GM19023 (cell line): ENCODE results near the gene NHSL1.

Experiments used
- ATAC-seq: cut with Tn5 transposase; IDR thresholded peaks from one replicate; pipeline ENCODE4 v1.9.1; 2021; ENCODE audit warnings: mild to moderate bottlenecking, moderate library complexity; ENCODE audit not compliant: unreplicated experiment

The NHSL1 gene

DNA sequence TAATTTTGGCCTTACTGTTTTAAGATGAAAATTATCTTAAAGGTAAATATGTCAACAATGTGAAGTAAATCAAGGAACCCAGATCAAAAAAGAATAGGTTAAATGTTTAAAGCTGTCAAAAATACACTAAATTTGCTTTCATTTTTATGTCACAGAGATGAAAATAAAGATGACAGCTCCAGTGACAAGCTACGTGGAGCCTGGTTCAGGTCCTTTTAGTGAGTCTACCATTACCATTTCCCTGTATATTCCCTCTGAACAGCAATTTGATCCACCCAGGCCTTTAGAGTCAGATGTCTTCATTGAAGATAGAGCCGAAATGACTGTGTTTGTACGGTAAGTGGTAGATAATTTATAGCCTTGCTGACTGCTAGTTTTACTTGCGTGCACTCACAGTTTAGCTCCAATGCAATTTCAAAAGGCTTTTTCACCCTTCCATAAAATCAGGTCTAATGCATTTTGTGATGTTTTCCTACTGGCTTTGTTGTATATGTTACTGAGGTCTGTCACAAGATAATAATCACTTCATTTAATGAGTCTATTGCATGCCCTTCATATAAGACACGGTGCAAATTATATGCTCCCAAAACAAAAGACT lies 93.4 kb downstream of the NHSL1 start:
- ATAC-seq = no peak

DNA sequence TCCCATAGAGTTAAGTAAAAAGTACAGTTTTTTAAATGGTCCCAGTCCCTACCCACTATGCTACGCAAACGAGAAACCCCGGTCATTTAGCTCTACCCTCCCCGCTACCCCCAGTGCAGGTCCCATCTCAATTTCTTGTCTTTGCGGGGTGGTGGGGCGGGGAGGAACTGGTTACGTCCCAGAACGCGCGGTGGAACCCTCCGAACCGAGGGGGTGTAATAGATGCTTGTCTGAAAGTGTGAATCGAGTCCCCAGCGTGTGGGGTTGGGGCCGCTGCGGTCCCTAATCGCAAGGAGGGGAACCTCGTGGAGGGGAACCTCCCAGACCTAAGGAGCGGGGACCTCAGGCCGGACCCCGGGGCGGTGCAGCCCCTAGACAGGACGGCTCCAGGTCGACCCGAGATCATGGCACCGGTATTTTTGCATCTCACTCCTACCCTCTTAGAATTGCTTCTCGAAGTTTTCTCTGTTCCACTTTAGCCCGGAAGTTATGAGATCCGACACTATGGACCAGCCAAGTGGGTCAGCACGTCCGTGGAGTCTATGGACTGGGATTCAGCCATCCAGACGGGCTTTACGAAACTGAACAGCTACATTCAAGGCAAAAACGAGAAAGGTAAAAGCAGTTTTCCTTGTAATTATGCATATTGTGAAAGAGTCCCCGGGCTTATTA lies 94.5 kb downstream of the NHSL1 start:
- no peak for ATAC-seq

DNA sequence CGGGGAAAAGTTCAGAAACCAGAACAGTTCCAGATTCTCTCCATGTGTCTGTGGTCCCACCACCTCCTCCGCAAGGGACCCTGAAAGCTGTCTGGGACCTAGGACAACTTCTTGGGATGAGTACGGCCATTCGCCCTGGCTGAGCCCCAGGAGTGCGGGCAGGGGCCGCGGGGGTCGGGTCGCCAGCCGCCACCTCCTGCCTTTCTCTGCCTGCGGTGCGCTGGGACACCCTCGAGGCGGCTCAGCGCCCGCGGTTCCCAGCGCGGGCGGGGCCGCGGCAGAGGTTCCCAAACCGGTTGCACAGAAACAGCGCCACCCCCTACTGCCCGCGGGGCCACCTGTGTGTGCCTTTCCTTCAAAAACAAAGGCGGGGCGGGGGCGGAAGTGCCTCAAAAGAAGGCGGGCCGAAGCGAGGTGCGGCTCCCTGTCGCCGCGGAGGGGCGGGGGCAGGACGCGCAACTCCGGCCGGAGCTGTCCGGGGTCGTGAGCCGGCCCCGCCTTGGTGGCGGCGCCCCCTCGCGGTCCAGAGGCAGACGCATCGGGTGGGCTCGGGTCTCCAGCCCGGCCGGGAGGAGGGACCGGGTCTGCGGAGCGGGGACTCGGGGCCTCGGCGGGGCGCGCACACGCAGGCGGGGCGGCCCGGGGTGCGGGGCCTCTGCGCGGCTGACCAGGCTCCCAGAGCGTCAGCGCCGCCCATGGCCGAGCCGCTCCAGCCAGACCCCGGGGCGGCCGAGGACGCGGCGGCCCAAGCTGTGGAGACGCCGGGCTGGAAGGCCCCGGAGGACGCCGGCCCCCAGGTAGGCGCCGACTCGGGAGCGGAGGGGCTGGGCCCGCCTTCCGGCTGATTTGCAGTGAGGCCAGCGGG lies 95.3 kb downstream of the NHSL1 start, which contains the start of gene HEBP2:
Gene HEBP2, plus strand, starts transcription at position 423 of the 865 bp plus-strand sequence. Its CDS starts 273 bp downstream, at position 696.
- peak; percentile 91 for ATAC-seq

DNA sequence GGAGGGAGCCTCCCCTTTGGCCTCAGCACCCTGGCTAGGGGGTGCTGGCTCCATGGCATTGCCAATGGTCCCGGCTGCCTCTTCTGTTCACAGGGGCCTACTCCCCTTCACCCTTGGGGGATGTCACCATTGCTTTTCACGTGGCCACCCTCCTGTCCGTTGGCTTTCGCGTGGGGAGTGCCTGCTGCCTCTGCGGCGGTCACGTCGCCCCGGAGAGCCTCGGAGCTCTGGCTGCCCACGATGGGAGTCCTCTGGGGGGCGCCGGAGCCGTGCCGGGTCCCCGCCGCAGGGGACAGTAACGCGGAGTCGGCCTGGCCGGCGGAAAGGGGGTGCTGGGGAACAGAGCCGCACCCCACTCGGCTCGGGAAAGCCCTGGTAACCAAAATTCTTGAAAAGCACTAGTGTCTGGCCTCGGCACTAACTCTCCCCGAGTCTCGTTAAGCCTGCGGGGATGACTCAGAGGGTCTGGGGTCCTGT lies 95.9 kb downstream of the NHSL1 start:
- ATAC-seq = peak; percentile 10

DNA sequence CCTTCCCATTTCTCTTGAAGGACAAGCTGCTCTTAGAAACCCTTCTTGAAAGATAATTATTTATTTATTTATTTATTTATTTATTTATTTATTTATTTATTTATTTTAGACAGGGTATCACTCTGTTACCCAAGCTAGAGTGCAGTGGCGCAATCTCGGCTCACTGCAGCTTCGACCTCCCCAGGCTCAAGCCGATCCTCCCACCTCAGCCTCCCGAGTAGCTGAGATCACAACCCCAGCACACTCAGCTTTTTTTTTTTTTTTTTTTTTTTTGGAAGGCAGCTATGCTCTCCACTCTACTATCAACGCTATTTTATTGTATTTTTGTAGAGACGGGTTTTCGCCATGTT lies 96.5 kb downstream of the NHSL1 start:
- no peak for ATAC-seq

DNA sequence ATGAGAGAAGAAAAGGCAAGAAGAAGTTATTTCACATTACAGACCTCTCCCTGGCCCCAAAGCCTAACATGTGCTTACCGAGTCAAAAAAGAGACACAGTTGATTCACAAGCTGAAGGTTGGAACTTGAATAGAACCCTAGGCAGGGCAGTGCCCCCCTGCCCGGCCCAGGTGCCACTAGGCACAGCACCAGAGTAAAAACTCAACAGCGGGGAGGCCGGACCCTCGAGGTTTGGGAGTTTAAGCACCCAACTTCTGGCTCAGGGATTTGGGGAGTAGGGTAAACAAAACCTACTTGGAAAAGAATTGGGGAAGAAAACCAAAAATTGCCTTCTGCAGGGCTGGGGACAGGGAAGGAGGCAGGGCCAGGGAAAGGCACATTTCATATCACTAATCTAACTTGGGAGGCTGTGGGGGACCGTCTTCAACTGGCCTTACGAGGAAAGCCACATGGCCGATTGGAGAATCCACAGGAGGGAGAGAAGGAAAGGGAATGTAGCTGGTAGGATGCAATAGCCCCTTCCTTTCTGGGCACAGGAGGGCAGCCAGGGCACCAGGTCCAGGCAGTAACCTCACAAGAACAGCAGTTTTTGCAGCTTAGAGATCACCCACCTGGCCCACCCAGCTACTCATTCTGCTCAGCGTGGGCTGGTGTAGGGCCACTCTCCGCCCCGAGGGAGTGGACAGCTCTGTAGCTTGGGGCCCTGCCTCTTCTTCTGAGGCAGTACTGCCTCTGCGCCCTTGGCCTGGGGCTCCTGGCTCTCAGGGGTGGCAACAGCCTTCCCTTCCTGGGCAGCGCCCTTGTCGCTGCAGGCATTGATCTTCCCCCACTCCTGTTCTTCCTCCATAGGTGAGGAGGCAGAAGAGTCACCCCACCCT lies 97.1 kb downstream of the NHSL1 start:
- ATAC-seq = no peak

DNA sequence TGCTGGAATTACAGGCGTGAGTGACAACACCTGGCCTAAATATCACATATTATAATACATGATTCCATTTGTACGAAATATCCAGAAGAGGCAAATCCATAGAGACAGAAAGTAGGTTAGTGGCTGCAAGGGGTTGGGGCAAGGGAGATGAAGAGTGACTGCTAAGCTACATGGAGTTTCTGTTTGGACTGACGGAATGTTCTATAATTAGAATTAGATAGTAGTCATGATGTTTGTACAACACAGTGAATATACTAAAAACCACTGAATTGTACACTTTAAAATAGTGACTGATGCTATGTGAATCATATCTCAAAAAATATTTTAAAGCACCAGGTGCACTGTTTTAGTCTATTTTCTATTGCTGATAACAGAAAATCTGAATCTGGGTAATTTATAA lies 99.0 kb downstream of the NHSL1 start:
- no peak for ATAC-seq

DNA sequence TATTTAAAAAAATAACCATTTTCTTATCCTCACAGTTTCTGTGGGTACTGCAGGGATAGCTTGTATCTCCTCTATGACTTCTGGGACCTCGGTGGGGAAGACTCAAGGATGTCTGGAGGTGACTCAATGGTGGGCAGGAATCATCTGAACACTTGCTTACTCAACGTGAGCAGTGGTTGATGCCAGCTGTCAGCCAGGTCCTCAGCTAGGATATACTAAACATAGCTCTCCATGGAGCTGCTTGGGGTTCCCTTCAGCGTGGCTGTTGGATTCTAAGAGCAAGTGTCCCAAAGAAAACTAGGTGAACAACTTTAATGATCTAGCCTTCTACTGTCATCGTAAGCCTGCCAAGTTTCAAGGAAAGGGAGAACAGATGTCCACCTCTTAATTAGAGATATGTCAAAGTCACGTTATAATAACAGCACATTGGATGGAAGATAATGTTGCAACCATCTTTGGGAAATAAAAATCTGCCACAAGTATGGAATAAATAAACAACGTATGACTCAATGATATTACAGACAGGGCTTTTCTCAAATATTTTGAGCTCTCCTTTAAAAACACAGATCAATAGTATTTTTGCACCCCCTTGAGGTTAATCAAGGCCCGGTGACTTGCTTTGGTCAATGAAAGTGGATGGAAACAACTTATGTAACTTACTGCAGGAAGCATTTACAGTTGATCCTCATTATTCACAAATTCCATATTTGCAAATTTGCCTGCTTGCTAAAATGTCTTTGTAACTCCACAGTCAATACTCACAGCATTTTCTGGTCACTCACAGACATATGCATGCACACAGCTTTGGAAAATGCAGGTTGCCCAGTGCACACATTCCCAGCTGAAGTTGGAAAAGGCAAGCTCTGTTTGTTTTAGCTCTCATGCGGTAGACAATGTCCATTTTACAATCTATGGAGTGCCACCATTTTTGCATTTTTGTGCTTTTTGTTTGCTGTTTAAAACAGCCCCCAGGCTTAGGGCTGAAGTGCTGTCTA lies 101.9 kb downstream of the NHSL1 start:
- ATAC-seq = no peak

DNA sequence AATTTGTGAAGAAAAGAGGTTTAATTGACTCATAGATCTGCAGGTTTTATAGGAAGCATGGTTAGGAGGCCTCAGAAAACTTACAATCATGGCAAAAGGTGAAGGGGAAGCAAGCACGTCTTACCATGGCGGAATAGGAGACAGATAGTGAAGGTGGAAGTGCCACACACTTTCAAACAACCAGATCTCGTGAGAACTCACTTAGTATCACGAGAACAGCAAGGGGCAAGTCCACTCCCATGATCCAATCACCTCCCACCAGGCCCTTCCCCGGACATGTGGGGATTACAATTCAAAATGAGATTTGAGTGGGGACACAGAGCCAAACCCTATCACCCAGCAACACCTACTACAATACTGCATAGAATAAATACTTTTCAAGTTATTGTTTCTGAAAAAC lies 102.6 kb downstream of the NHSL1 start:
- no peak for ATAC-seq

DNA sequence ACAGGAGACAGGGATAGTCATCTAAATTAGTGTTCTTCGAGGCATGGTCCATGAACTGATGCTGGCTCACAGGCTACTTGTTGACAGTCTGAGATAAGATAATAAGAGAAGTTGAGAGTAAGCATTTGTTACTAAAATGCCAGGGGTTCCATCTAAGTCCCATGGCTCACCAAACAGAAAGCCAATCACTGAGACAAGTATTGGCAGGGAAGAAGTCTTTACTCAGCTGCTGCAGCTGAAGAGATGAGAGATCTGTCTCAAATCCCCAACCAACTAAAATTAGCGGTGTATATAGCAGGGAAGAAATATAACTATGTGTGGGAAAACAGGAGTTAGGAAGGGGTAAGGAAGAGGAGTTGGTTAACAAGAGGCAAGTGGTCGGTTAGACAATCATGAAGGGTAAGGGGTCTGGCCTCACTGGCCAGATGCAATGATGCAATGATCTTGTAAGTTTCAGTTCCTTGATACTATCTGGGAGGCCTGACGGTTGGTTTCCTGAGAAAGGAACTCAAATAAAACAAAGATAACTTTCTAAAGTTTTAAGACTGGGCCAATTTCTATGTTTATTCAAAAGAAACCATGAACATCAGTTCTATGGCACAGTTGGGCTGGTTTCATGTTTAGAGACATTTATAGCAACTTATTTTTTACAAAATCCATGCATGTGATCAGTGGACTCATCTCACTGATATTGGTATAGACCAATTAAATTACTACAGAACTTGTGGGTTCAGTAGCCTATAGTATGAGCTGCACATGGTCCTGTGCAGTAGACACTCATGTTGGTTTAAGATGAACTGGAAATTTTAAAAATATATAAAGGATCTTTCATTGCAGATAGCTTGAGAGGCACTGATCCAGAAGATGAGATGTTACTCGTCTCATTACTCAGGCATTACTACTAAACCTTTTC lies 105.2 kb downstream of the NHSL1 start:
- ATAC-seq = no peak

DNA sequence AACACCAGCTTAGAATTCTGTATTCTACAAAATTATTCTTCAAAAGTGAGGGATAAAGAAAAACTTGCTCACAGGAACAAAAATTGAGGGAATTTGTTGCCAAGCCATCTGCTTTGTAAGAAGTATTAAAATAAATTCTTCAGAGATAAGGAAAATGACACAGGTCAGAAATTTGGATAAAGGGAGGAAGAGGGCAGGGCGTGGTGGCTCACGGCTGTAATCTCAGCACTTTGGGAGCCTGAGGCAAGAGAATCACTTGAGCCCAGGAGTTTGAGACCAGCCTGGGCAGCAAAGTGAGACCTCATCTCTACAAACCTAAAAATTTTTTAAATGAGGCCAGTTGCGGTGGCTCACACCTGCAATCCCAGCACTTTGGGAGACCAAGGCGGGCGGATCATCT lies 109.7 kb downstream of the NHSL1 start:
- ATAC-seq = no peak

DNA sequence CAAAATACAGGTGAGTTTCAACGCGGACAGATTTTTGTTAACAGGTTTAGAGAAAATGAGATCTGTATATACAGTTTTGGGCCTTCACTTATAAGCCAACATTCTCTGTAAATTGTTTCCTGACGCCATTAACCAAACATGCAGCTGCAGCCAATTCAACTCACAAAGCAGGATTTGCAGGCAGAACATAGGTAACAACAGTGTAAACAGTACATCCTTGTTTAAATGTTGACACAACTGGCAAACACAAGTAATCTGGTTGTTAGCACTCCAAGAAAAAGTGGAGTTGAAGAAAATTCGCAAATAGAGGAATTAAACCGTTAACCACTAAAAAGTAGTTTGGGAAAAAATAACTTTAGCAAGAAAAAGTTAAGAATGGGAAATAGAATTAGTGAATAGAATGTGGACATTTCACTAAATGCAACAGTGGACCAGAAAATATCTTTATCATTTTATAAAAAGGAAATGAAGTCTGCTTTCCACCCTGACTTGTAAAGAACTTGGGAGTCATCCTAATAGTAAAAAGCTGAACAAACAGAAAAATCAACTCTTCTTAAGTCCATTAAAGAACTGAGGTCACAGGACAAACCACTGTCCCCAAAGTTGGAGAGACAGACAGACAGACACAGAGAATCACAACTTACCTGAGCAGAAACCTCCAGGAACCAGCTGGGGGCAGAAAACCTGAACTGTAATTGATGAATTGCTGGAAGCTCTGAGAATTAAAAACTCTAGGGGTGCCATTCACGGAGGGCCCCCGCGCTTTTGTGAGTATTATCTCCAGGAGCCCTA lies 111.5 kb downstream of the NHSL1 start:
- no peak for ATAC-seq

DNA sequence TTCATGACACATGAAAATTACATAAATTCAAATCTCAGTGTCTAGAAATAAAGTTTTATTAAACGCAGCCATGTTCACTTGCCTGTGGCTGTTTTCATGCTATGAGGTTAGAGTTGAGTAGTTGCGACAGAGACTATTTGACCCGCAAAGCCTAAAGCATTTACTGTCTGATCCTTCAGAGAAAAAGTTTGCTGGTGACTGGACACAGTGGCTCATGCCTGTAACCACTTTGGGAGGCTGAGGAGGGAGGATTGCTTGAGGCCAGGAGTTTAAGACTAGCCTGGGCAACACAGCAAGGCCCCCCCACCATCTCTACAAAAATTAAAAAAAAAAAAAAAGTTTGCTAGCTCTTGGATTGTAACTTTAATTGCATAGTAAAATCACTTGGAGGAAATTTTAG lies 112.4 kb downstream of the NHSL1 start:
- no peak for ATAC-seq

DNA sequence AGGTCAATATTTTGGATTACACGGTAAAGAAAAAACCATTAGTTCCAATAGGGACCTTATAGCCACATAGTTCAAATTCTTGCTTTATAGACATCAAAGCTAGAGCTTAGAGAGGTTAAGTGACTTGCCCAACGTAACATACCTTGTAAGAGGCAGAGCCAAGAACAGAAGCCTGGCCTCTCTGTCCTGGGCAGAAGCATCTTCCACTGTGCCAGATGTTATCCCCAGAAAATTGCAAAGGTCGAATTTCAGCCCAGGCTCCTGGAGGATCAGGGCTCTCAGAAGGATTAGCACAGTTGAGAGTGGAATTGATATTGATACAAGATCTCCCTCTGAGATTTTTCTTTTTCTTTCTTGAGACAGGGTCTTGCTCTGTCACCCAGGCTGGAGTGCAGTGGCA lies 115.5 kb downstream of the NHSL1 start:
- ATAC-seq = no peak

DNA sequence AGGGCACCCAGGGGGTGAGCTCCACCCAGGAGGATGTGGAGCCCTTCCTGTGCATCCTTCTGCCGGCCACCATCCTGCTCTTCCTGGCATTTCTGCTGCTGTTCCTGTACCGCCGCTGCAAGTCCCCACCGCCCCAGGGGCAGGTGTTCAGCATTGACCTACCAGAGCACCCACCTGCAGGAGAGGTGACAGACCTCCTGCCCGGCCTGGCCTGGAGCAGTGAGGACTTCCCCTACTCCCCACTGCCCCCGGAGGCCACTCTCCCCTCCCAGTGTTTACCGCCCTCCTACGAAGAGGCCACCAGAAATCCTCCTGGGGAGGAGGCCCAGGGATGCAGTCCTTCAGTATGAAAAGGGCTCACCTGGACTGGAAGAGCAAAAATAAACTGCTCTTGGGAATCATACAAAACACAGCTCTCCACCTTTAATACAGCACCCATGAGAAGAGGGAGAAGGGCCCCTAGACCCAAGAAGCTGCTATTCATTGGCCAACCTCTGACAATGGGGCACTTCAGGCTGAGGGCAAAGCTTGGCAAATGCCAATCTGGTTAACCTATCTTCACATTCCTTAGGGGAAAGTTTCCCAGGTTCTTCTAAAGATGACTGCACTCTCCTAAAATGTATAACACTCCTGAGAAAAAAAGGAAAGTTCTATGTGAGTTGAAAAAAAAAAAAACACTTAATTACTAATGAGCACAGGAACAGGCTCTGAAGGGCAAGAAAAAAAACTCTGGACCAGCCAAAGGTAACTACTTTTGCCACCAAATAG lies 116.6 kb downstream of the NHSL1 start:
- ATAC-seq = no peak

DNA sequence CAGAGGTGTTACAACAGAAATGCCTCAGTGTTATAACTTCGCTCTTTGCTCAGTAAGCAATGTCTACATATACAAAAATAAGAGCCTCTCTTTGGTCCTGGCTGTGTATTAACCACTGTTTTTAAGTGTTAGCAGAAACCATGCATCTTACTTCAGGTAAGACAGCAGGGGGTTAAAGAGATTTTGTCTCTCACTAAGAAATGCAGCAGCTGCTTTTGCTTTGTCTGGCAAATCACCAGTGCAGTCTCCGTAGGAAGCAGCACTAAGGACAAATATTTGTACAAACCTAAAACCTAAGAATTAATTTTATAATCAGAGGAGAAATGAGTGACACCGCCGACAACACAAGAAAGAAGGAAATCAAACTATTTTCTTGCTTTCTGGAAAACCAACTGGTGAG lies 120.8 kb downstream of the NHSL1 start:
- no peak for ATAC-seq

DNA sequence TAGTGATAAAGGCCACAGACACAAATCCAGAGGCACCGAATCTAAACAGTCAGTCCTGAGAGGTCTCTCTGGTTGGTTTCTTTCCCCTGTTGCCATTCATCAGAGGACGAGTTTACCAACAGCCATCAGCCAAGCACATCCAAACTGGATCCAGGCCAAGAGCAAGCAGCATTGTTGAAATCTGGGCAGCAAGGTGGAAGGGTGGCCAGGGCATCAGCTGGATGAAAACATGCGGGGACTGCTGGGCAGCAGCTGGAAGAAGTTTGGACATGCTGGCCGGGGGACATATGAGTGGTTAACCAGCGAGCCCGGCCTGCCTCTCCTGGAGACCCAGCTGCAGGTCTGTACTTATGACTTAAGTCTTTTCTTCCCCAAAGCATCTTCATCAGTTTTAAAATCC lies 121.5 kb downstream of the NHSL1 start, which contains the start of gene SMIM28:
Gene SMIM28, plus strand, starts transcription at position 62 of the 400 bp plus-strand sequence. Its CDS starts 168 bp downstream, at position 230.
- ATAC-seq = no peak
